Cardiac muscle cell (in vitro differentiated cells and primary cell): ENCODE measurements around the gene PACS2. TPM values are rescaled to one million over a fixed set of nuclear protein-coding genes. Genes with fewer than 3 reads are reported as not detected.

Experiments used
- DNase-seq, 2 donors: peaks; one replicate each; pipeline versions ENCODE4 v3.0.0 to v3.0.0-alpha.2; 2010 to 2017; ENCODE audit warnings: low read depth in 1 of 2, low spot score in 1 of 2
- H3K27ac ChIP-seq: fragments of 200-600 bp; sonication (generic); 2 replicates; pipeline ENCODE4 v1.5.1; 2016
- H3K27me3 ChIP-seq: fragments of 200-600 bp; sonication (generic); 2 replicates; pipeline ENCODE4 v1.6.0; 2016; ENCODE audit warnings: control low read depth
- H3K36me3 ChIP-seq: fragments of 200-600 bp; sonication (generic); 2 replicates; pipeline ENCODE4 v1.5.1; 2016; ENCODE audit warnings: control low read depth
- H3K4me1 ChIP-seq: fragments of 200-600 bp; sonication (generic); 2 replicates; pipeline ENCODE4 v1.8.1; 2017; ENCODE audit warnings: low read depth, mild to moderate bottlenecking, mixed run types
- H3K4me3 ChIP-seq: fragments of 200-600 bp; sonication (generic); 2 replicates; pipeline ENCODE4 v1.5.1; 2016; ENCODE audit warnings: mild to moderate bottlenecking
- H3K9me3 ChIP-seq: fragments of 200-600 bp; sonication (generic); 2 replicates; pipeline ENCODE4 v1.5.1; 2017; ENCODE audit warnings: low read depth, mild to moderate bottlenecking, control low read depth
- CTCF ChIP-seq: IDR thresholded peaks from 2 replicates; pipeline ENCODE4 v1.5.1; 2012; ENCODE audit warnings: low read depth, mild to moderate bottlenecking, low read length
- polyA plus RNA-seq: library from polyadenylated mRNA; unstranded; fragments of >200 nt; fragmentation: Nextera tagmentation; extraction: Ambion mirVana; gene quantifications from 2 replicates; pipeline ENCODE4 v1.2.1, GENCODE V29; 2016
- total RNA-seq: library from RNA; depleted of rRNA; stranded (reverse); fragments of >200 nt; gene quantifications from 2 replicates; pipeline ENCODE4 v1.2.3, GENCODE V29; 2016

PACS2 gene
- total and polyA plus RNA-seq, 2 experiments from 2014 or later, result 66.1 to 144 TPM

GRCh38 chr14:105388976-105389375, 74.4 kb downstream of the PACS2 start:
- TF ChIP-seq CTCF, result no peak
- peaks cover 6% of the 10 kb centered on the region for H3K36me3 ChIP-seq
- no peak overlapping the region for H3K27ac ChIP-seq
- H3K4me1 ChIP-seq, result no peaks in the 10 kb centered on the region
- DNase-seq, result no peak
- H3K27me3 ChIP-seq, result no peaks in the 10 kb centered on the region
- no peak overlapping the region for H3K4me3 ChIP-seq
- H3K9me3 ChIP-seq, result no peaks in the 10 kb centered on the region

- Histone ChIP-seq H3K4me1 (no peaks in the 10 kb centered on the region), H3K27ac (no peak overlapping the region)
- TF ChIP-seq CTCF, result no peak
These were observed 75.0 kb downstream of the PACS2 start for GRCh38 chr14:105389534-105389933.

GRCh38 chr14:105389976-105390848, 75.7 kb downstream of the PACS2 start:
- no peak for DNase-seq
- Histone ChIP-seq H3K9me3 (no peaks in the 10 kb centered on the region), H3K27me3 (no peaks in the 10 kb centered on the region), H3K4me1 (no peaks in the 10 kb centered on the region), H3K36me3 (peaks cover 3% of the 10 kb centered on the region), H3K27ac (no peak overlapping the region), H3K4me3 (no peak overlapping the region)
- TF ChIP-seq CTCF, result no peak

More at GRCh38 chr14:105389534-105389933, 75.0 kb downstream of the PACS2 start:
- no peak for DNase-seq
- H3K27me3 ChIP-seq, result no peaks in the 10 kb centered on the region
- H3K4me3 ChIP-seq, result no peak overlapping the region
- peaks cover 6% of the 10 kb centered on the region for H3K36me3 ChIP-seq
- H3K9me3 ChIP-seq, result no peaks in the 10 kb centered on the region

- no peak for TF ChIP-seq CTCF
- Histone ChIP-seq H3K4me1 (no peaks in the 10 kb centered on the region), H3K27ac (no peak overlapping the region), H3K27me3 (no peaks in the 10 kb centered on the region), H3K36me3 (peaks cover 2% of the 10 kb centered on the region), H3K4me3 (no peak overlapping the region), H3K9me3 (no peaks in the 10 kb centered on the region)
- DNase-seq, result no peak
These were observed 76.4 kb downstream of the PACS2 start for GRCh38 chr14:105390849-105391500.

GRCh38 chr14:105391541-105391940, 77.0 kb downstream of the PACS2 start:
- H3K36me3 ChIP-seq, result peaks cover 2% of the 10 kb centered on the region
- no peaks in the 10 kb centered on the region for H3K27me3 ChIP-seq
- no peak overlapping the region for H3K27ac ChIP-seq
- H3K4me3 ChIP-seq, result no peak overlapping the region
- H3K9me3 ChIP-seq, result no peaks in the 10 kb centered on the region
- H3K4me1 ChIP-seq, result no peaks in the 10 kb centered on the region
- DNase-seq, result no peak
- no peak for TF ChIP-seq CTCF
